Upper lobe of left lung (tissue), 6 donors: ENCODE measurements around the gene MORN2. TPM values are rescaled to one million over a fixed set of nuclear protein-coding genes. Genes with fewer than 3 reads are reported as not detected.

Experiments used
- ATAC-seq, 2 donors: fragments of 200-7000 bp; cut with Tn5 transposase; one replicate each; pipeline ENCODE4 v1.9.1; 2022; ENCODE audit warnings: mild to moderate bottlenecking in 2 of 2, moderate library complexity in 2 of 2; ENCODE audit not compliant: low FRiP score in 2 of 2
- DNase-seq, 2 donors: peaks; one replicate each; pipeline ENCODE4 v3.0.0-alpha.2; 2019 to 2020
- H3K27ac ChIP-seq, 4 donors: fragments of 200-600 bp; sonication (generic); one replicate each; pipeline ENCODE4 v1.5.1; 2016 to 2019
- H3K27me3 ChIP-seq, 4 donors: fragments of 200-600 bp; sonication (generic); one replicate each; pipeline ENCODE4 v1.5.1; 2017 to 2019
- H3K36me3 ChIP-seq, 4 donors: fragments of 200-600 bp; sonication (generic); one replicate each; pipeline ENCODE4 v1.5.1; 2016 to 2019
- H3K4me1 ChIP-seq, 4 donors: fragments of 200-600 bp; sonication (generic); one replicate each; pipeline ENCODE4 v1.5.1; 2018 to 2019
- H3K4me3 ChIP-seq, 4 donors: fragments of 200-600 bp; sonication (generic); one replicate each; pipeline ENCODE4 v1.5.1; 2017 to 2019; ENCODE audit warnings: mild to moderate bottlenecking in 2 of 4, moderate library complexity in 1 of 4
- H3K9me3 ChIP-seq, 4 donors: fragments of 200-600 bp; sonication (generic); one replicate each; pipeline ENCODE4 v1.5.1; 2018 to 2019
- EP300 ChIP-seq, 4 donors: sonication (generic); formaldehyde crosslinking; IDR thresholded peaks; one replicate each; pipeline ENCODE4 v1.5.1; 2017; ENCODE audit warnings: antibody characterized with exemption in 4 of 4, control low read depth in 2 of 4
- POLR2A ChIP-seq, 4 donors: fragments of 450-650 bp; IDR thresholded peaks; one replicate each; pipeline ENCODE4 v1.5.1; 2016 to 2017; ENCODE audit warnings: antibody characterized with exemption in 4 of 4, mild to moderate bottlenecking in 2 of 4
- POLR2AphosphoS5 ChIP-seq, 2 donors: sonication (generic); formaldehyde crosslinking; IDR thresholded peaks; one replicate each; pipeline ENCODE4 v1.5.1; 2017; ENCODE audit warnings: antibody characterized with exemption in 2 of 2
- WGBS, 2 donors: methylation state at CpG; one replicate each; pipeline ENCODE4 v1.1.5; 2017 to 2018; 5-methylcytosine and 5-hydroxymethylcytosine counted together
- total RNA-seq, 6 donors: library from RNA; depleted of rRNA in 4 of 6; stranded (reverse); fragments of >200 nt in 4 of 6; gene quantifications; one replicate each; pipeline versions ENCODE4 v1.1.0 to v1.2.1, GENCODE V29; 2016 to 2021
- TF ChIP-seq, protein P1 (sequence below), 6 experiments: fragments of 450-650 bp in 4 of 6; fragments of 200-600 bp in 2 of 6; sonication (generic) in 2 of 6; IDR thresholded peaks; one replicate each; pipeline ENCODE4 v1.5.1; 2016 to 2019; ENCODE audit warnings: antibody characterized with exemption in 6 of 6
- donor health status: DM: no; HTN: no; CAD: no; lungs with moderate emphysema.
- donor health status: DM: no; HTN: yes; CAD: no; lungs with severe emphysema.

MORN2 gene
- total RNA-seq, 6 donors from 2014 or later: 6.3 to 36.0 (median 12.1) TPM

DNA sequence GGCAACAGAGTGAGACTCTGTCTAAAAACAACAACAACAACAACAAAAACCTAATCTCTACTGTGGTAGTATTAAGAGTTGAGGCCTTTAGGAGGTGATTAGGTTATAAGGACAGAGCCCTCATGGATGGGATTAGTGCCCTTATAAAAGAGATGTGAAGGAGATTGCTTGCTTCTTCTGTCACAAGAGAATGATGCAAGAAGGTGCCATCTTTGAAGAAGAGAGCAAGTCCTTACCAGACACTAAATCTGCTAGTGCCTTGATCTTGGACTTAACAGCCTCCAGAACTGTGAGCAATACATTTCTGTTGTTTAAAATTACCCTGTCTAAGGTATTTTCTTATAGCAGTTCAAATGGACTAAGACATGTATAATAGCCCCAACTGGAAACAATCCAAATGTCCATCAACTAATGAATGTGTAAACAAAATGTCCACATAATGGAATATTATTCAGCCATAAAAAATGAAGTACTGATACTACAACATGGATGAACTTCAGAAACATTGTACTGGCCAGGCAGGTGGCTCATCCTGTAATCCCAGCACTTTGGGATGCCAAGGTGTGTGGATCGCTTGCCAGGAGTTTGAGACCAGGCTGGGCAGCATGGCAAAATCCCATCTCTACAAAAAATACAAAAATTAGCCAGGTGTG is 12.3 kb downstream of the MORN2 start:
- Histone ChIP-seq H3K27me3 (no peaks in the 10 kb centered on the region), H3K4me3 (no peak overlapping the region), H3K9me3 (no peaks in the 10 kb centered on the region), H3K27ac (no peak overlapping the region), H3K36me3 (no peaks in the 10 kb centered on the region), H3K4me1 (no peaks in the 10 kb centered on the region)
- ATAC-seq: no peak
- TF ChIP-seq, protein P1, sequence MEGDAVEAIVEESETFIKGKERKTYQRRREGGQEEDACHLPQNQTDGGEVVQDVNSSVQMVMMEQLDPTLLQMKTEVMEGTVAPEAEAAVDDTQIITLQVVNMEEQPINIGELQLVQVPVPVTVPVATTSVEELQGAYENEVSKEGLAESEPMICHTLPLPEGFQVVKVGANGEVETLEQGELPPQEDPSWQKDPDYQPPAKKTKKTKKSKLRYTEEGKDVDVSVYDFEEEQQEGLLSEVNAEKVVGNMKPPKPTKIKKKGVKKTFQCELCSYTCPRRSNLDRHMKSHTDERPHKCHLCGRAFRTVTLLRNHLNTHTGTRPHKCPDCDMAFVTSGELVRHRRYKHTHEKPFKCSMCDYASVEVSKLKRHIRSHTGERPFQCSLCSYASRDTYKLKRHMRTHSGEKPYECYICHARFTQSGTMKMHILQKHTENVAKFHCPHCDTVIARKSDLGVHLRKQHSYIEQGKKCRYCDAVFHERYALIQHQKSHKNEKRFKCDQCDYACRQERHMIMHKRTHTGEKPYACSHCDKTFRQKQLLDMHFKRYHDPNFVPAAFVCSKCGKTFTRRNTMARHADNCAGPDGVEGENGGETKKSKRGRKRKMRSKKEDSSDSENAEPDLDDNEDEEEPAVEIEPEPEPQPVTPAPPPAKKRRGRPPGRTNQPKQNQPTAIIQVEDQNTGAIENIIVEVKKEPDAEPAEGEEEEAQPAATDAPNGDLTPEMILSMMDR (IDR thresholded peaks at IDR 0.05): no peak
- TF ChIP-seq POLR2A (IDR thresholded peaks at IDR 0.05) (no peak), POLR2AphosphoS5 (IDR thresholded peaks at IDR 0.05) (no peak)
- no peak for DNase-seq
- WGBS, 2 donors: 92% methylated on average over 1 of the region's 1 CpG

GRCh38 chr2:38889045-38889444 is 13.3 kb downstream of the MORN2 start:
- Histone ChIP-seq H3K27me3 (no peaks in the 10 kb centered on the region), H3K9me3 (no peaks in the 10 kb centered on the region), H3K4me1 (no peaks in the 10 kb centered on the region), H3K27ac (no peak overlapping the region), H3K4me3 (no peak overlapping the region), H3K36me3 (no peaks in the 10 kb centered on the region)
- DNase-seq (no peak), ATAC-seq (no peak)
- TF ChIP-seq EP300 (IDR thresholded peaks at IDR 0.05) (no peak), POLR2AphosphoS5 (IDR thresholded peaks at IDR 0.05) (no peak), POLR2A (IDR thresholded peaks at IDR 0.05) (no peak)
- TF ChIP-seq, protein P1 (IDR thresholded peaks at IDR 0.05): no peak

GRCh38 chr2:38889575-38889974 is 13.8 kb downstream of the MORN2 start, which contains the start of gene ARHGEF33:
ARHGEF33 (plus strand) TSS chr2:38889875; CDS start chr2:38919448, 29,573 bp downstream.
- DNase-seq (no peak), ATAC-seq (no peak)
- no peaks in the 10 kb centered on the region for H3K36me3 ChIP-seq
- no peaks in the 10 kb centered on the region for H3K4me1 ChIP-seq
- H3K27ac ChIP-seq: no peak within 1 kb of the TSS
- no peaks in the 10 kb centered on the region for H3K9me3 ChIP-seq
- H3K4me3 ChIP-seq: no peak within 1 kb of the TSS
- WGBS, 2 donors: 81 to 82% methylated on average over 3 of the region's 3 CpGs
- TF ChIP-seq POLR2A (IDR thresholded peaks at IDR 0.05) (no peak), EP300 (IDR thresholded peaks at IDR 0.05) (no peak), POLR2AphosphoS5 (IDR thresholded peaks at IDR 0.05) (no peak)
- TF ChIP-seq, protein P1 (IDR thresholded peaks at IDR 0.05): no peak
- H3K27me3 ChIP-seq: no peaks in the 10 kb centered on the region

DNA sequence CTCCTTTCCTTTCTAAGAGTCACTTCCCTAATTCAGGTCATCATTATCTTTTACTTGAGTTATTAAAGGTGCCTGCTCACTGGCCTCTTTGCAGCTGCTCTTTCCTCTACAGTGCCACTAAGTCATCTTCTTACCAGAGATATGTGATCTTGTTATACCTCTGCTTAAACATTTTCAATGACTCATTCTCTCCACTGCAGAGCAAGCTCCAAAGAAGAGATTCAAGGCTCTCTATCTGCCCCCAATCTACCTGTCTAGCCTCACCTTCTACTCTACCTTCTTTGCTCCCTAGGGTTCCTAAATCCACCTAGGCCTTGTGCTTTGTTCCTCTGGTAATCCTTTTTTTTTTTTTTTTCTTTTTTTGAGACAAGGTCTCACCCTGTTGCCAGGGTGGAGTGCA is 17.0 kb downstream of the MORN2 start:
- Histone ChIP-seq H3K27me3 (no peaks in the 10 kb centered on the region), H3K9me3 (no peaks in the 10 kb centered on the region), H3K4me3 (no peak overlapping the region), H3K27ac (no peak overlapping the region), H3K4me1 (no peaks in the 10 kb centered on the region), H3K36me3 (no peaks in the 10 kb centered on the region)
- no peak for ATAC-seq
- TF ChIP-seq, protein P1 (IDR thresholded peaks at IDR 0.05): no peak
- TF ChIP-seq POLR2A (IDR thresholded peaks at IDR 0.05): no peak
- TF ChIP-seq EP300 (IDR thresholded peaks at IDR 0.05): no peak
- TF ChIP-seq POLR2AphosphoS5 (IDR thresholded peaks at IDR 0.05): no peak
- no peak for DNase-seq

GRCh38 chr2:38898256-38898655 is 22.5 kb downstream of the MORN2 start:
- Histone ChIP-seq H3K4me3 (no peak overlapping the region), H3K36me3 (no peaks in the 10 kb centered on the region), H3K4me1 (no peaks in the 10 kb centered on the region), H3K27ac (no peak overlapping the region), H3K27me3 (no peaks in the 10 kb centered on the region), H3K9me3 (no peaks in the 10 kb centered on the region)
- DNase-seq: no peak
- WGBS, 2 donors: 87 to 89% methylated on average over 5 of the region's 5 CpGs
- no peak for TF ChIP-seq POLR2A (IDR thresholded peaks at IDR 0.05)
- TF ChIP-seq, protein P1 (IDR thresholded peaks at IDR 0.05): no peak
- no peak for TF ChIP-seq POLR2AphosphoS5 (IDR thresholded peaks at IDR 0.05)
- no peak for TF ChIP-seq EP300 (IDR thresholded peaks at IDR 0.05)
- no peak for ATAC-seq
